ENCODE measurements around the gene FAM110D. TPM values are rescaled to one million over a fixed set of nuclear protein-coding genes. Genes with fewer than 3 reads are reported as not detected.

The FAM110D gene
- total RNA-seq, 1 donor from 2014 or later: not detected

GRCh38 chr1:26164036-26164860, 5.4 kb downstream of the FAM110D start:
- no peak for DNase-seq (ENCODE audit: low read depth)
- TF ChIP-seq CTCF (conservative IDR thresholded peaks at IDR 0.05; ENCODE audit: low read depth, low read length): peak; percentile 40
- peak overlapping the region; percentile 44 for H3K4me3 ChIP-seq (ENCODE audit: low read depth, low read length)

- no peak overlapping the region for H3K4me3 ChIP-seq (ENCODE audit: low read depth, low read length)
- no peak for TF ChIP-seq CTCF (conservative IDR thresholded peaks at IDR 0.05; ENCODE audit: low read depth, low read length)
- no peak for DNase-seq (ENCODE audit: low read depth)
Observed at GRCh38 chr1:26164861-26165842, 6.3 kb downstream of the FAM110D start.

- no peak overlapping the region for H3K4me3 ChIP-seq (ENCODE audit: low read depth, low read length)
- TF ChIP-seq CTCF (conservative IDR thresholded peaks at IDR 0.05; ENCODE audit: low read depth, low read length): no peak
- no peak for DNase-seq (ENCODE audit: low read depth)
Observed at GRCh38 chr1:26166719-26167281, 7.9 kb downstream of the FAM110D start.

- TF ChIP-seq CTCF (conservative IDR thresholded peaks at IDR 0.05; ENCODE audit: low read depth, low read length): no peak
- DNase-seq (ENCODE audit: low read depth): no peak
Observed at GRCh38 chr1:26168410-26169197, 9.7 kb downstream of the FAM110D start, which contains the start of gene C1orf232. Gene C1orf232 (minus strand): TSS chr1:26168963. CDS start chr1:26168499, 464 bp downstream.

GRCh38 chr1:26169198-26169554, 10.3 kb downstream of the FAM110D start:
- TF ChIP-seq CTCF (conservative IDR thresholded peaks at IDR 0.05; ENCODE audit: low read depth, low read length): no peak
- H3K4me3 ChIP-seq (ENCODE audit: low read depth, low read length): peak overlapping the region; percentile 97
- no peak for DNase-seq (ENCODE audit: low read depth)

More at GRCh38 chr1:26168410-26169197, 9.7 kb downstream of the FAM110D start, which contains the start of gene C1orf232:
- H3K4me3 ChIP-seq (ENCODE audit: low read depth, low read length): peak within 1 kb of the TSS; percentile 97
